Stimulated activated CD8-positive, alpha-beta memory T cell treated with anti-CD3 and anti-CD28 coated beads, Interleukin-7, amount 100 ng/mL, for 4 hours (primary cell): ENCODE data around the gene ALDH2.
A peak's percentile ranks its signal among the peaks of the same experiment; 100 is the strongest.
"Not testable (repeated sequence)": the region's sequence is repeated elsewhere in the genome, so short reads cannot be mapped to it uniquely, and the experiment has no call there.

Experiments
- DNase-seq, 2 donors: peaks; one replicate each; pipeline ENCODE4 v3.0.0-alpha.2; 2020; ENCODE audit warnings: low read depth in 2 of 2

The ALDH2 gene

GRCh38 chr12:111788178-111788654, 21.5 kb downstream of the ALDH2 start:
- no peak for DNase-seq

DNA sequence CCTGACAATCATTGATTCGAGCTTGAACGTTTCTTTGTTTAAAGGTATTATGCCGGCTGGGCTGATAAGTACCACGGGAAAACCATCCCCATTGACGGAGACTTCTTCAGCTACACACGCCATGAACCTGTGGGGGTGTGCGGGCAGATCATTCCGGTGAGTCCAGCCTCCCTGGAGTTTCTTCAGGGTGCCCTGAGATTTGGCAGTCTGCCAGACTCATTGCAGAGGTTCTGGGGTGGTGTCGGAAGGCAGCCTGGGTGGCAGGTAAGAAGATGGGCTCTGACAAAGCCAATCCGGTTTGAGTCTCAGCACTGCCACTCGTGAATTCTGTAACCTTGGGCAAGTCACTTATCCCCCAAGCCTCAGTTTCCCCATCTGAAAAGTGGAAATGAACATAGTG, 23.0 kb downstream of the ALDH2 start:
- DNase-seq = no peak

GRCh38 chr12:111791507-111791906, 24.8 kb downstream of the ALDH2 start:
- DNase-seq = no peak

GRCh38 chr12:111792155-111792855, 25.6 kb downstream of the ALDH2 start:
- no peak for DNase-seq

- DNase-seq = no peak
Measured at GRCh38 chr12:111792856-111793235, 26.1 kb downstream of the ALDH2 start.

DNA sequence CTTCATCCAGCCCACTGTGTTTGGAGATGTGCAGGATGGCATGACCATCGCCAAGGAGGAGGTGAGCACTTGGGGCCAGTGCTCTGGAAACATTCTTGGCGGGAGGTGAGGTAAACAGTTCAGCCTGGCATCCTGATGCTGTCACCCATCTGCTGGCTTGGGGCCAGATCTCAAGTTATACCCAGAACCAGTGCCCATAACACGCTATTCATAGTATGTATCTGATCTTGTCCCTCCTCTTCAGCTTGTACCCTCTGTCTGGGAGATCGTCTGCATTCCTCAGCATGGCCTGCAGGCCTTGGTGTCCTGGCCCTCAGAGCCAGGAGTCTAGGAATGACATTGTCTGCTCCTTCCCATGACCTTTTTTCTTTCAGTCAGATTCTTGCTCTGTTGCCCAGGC, 31.4 kb downstream of the ALDH2 start:
- DNase-seq = no peak

DNA sequence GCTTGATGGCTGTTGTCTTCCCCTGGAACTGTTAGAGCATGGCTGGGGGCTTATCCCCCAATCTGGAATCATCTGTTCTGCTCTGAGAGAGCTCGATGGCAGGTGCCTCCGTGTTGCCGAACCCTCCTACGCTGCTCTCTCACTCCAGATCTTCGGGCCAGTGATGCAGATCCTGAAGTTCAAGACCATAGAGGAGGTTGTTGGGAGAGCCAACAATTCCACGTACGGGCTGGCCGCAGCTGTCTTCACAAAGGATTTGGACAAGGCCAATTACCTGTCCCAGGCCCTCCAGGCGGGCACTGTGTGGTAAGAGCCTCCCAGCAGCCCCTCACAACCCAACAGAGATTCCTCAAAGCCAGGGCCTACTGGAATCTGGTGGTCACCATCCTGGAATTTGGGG, 33.0 kb downstream of the ALDH2 start:
- no peak for DNase-seq

GRCh38 chr12:111803038-111803626, 36.4 kb downstream of the ALDH2 start:
- DNase-seq = no peak

- DNase-seq = no peak
Measured at GRCh38 chr12:111803851-111804250, 37.1 kb downstream of the ALDH2 start.

DNA sequence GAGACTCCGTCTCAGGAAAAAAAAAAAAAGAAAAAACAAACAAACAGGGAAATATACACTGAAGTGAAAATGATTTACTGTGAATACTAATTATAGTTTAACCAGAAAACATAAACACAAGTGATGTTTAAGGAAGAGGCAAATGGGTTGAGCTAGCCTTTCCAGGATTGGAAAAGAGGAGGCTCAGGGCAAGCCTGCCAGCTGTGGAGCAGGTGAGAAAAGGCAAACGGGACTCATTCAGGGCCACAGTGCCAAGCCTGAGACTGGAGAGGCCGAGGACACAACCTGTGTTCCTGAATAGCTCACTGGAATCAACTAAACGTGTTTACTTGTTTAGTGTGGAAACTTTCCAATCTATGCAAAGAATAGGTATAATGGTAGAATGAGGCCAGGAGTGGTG, 39.6 kb downstream of the ALDH2 start:
- no peak for DNase-seq

DNA sequence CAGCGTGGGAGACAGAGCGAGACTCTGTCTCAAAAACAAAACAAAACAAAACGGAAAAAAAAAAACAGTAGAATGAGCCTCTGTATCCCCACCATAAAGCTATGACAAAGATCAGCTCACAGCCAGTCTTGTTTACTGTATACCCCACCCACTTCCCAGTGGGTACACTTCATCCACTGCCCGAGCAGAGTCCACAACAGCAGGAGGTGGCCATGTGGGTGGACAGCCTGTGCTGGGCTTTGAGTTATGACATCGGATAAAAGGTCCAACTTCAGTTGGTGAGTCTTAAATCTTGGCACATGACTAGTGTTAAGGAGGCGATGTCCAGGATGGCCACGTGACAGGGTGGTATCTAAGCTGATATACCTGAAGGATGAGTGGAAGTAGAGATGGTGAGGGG, 40.5 kb downstream of the ALDH2 start:
- no peak for DNase-seq

DNA sequence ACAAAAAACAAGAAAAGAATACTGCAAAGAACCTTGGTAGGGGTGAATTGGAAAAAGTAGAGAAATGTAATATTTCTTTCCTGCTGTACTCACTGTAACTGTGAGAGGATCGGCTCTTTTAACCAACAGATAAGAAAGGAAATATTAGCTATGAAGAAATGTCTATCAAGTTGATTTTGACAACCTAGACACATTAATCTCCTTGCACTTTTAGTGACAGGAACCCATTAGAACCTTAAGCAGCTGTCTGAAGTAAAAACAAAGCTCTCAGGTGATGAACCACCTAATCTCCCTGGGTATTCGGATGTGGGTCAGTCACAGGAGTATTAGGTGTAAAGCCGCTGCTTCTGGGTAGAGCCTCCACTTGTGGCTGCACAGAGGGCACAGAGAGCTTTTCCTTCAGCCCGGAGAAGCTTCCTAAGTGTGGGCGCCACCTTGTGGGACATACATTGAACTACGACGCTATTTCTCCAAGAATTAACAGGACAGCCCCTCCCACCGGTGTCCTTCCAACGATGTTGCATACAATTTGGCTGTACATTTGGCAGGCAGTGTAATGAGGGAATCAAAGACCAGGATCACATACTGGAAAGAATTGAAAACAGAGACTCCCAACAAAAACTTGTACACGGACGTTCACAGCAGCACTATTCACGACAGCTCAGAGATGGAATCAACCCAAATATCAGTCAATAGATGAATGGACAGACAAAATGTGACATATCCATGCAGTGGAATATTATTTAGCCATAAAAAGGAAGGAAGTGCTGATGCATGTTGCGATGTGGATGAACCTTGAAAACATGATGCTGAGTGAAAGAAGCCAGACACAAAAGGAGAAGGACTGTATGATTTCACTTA, 46.4 kb downstream of the ALDH2 start:
- DNase-seq = peak; percentile 29

GRCh38 chr12:111816065-111816615, 49.4 kb downstream of the ALDH2 start:
- DNase-seq = no peak

DNA sequence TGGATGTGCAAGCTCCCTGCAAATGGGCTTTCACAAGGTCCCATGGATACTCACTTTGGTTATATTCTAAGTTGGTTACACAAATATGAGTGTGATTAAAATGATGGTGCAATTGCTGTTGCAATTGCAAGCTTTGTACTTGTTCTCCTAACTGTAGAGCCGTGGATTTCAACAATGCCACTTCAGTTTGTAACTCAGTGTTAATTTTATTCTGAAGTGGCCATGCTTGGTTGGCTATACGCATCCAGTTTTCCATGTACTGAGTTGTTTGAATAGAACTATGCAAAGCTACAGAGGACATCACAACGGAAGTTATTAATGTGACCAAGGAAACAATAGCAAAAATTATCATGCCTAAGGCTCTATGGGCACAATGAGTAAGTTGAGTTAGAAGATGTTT, 50.2 kb downstream of the ALDH2 start:
- DNase-seq = not testable (repeated sequence)

DNA sequence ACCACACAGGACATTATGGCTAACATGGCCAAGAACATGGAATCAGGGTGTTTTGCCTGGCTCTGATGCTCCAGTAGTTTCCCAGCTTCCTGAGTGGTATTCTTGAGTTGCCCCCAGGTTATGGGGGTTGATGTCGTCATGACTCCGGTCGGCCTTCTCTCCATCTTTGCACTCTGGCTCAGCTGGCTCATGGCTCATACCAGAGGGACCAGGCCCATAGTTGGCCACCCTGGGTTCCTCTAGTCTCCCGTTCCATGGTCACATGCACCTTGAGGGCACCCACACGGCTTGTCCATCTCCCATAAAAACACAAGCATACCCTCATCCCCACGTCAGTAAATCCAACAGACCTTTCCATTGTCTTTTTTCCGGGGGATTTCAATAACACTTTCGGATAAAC, 51.6 kb downstream of the ALDH2 start:
- DNase-seq = no peak

DNA sequence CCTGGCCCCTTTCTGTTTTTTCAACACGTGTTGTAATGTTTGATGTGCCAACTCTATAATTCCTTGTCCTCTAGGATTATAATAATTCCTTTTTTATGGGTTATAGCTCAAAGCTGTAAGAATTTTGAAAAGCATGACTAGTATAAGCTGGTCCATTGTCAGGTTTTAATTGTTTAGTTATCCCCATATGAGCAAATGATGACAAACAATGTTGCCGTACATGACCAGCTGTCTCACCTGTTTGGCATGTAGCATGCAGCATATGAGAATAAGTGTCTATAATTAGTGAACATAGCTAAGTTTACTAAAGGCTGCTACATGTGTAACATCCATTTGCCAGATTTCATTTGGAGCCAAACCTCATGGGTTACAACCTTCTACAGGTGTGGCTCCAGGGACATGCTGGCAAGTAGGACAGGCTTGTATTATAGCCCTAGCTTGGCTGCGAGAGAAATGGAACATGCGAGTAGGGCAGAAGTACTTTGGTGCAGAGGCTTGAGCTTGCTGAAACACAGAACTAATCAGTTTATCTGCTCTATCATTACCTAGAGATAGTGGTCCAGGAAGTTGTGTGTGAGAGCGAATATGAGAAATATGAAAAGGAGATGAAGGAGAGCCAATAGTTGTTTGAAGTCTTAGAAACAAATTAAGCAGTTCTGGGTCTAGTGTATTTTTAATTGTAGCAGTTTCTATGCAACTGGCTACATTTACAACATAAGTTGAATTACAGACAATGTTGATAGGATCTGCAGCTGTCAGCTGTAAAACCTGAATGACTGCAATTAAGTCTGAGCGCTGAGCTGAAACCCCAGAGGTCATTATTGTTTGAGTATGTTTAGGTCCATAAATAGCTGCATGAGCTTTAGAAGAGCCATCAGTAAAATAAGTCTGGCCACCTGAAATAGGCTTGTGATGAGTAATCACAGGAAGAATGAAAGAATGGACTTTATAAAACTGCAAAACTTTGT, 52.7 kb downstream of the ALDH2 start:
- no peak for DNase-seq

- not testable (repeated sequence) for DNase-seq
Measured at GRCh38 chr12:111820828-111821227, 54.1 kb downstream of the ALDH2 start.

DNA sequence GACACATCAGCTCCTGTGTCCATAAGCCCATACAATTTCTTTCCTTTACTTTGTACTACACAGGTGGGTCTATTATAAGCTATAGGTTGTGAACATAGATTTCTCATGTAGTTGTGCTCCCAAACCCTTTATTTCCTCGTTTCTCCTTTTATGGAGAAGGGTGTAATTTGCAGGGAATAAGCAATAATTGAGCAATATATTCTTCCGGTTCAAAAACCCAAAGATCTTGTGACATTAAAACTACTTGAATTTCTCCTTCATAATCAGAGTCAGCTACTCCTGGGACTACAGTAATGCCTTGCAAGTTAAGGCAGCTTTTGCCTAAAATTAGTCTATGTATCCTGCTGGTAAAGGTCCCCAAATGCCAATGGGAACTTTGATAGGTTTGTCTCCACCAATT, 56.2 kb downstream of the ALDH2 start:
- no peak for DNase-seq

DNA sequence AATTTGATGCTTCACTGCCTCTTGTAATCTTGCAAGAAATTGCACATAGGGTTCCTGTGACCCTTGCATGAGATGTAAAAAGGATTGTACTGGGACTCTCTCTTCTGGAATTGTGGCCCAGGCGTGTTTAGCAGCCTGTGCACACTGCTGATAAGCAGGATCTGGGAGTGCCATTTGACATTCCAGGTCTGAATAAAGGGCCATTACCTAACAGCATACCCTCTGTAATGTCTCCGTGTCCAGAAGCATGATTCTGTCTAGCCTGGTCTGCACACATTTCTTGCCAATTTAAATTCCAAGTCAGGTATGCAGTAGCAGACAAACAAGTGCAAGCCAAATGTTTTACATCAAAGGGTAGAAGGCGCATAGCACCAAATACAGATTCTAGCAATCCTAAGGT, 57.2 kb downstream of the ALDH2 start:
- no peak for DNase-seq

GRCh38 chr12:111824312-111824711, 57.6 kb downstream of the ALDH2 start:
- DNase-seq = not testable (repeated sequence)

DNA sequence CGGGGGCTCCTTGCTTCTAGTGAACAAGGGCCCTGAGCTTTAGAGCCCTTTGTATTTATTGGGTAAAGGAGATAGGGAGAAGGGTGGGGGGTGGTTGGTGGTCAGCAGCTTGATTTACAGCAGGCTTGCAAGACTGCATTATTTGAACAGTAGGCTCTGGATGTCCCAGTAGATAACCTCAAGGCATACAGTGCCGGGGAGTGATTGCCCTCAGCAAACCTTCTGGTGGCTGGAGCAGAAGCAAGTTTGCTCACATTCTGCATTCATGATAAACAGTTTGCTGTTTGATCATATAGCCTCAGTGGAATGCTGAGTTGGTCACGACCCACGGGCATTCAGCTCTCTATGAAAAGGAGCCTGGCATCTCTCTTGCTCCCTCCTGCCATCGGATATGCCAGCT, 58.8 kb downstream of the ALDH2 start:
- no peak for DNase-seq
